ENCODE data around the gene SLC45A2.
"Not testable (repeated sequence)": the region's sequence is repeated elsewhere in the genome, so short reads cannot be mapped to it uniquely, and the experiment has no call there.

The SLC45A2 gene

DNA sequence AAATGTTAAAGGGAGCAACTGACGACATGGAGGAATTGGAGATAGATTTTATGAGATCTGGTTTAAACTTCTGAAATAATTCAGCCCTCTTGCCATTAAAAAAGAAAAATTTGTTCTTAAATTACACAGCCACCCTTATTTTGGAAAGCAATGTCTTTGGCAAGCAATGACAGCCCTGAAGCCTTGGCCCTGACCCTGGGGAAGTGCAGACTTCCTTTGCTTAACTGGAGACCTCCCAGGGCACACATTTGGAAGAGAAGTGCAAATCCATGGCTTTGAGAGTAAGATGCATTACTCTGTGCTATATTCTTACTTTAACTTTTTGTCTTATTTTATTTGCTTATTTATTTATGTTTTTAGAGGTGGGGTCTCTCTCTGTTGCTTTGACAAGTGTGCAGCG, 26.3 kb downstream of the SLC45A2 start:
- DNase-seq = no peak

DNA sequence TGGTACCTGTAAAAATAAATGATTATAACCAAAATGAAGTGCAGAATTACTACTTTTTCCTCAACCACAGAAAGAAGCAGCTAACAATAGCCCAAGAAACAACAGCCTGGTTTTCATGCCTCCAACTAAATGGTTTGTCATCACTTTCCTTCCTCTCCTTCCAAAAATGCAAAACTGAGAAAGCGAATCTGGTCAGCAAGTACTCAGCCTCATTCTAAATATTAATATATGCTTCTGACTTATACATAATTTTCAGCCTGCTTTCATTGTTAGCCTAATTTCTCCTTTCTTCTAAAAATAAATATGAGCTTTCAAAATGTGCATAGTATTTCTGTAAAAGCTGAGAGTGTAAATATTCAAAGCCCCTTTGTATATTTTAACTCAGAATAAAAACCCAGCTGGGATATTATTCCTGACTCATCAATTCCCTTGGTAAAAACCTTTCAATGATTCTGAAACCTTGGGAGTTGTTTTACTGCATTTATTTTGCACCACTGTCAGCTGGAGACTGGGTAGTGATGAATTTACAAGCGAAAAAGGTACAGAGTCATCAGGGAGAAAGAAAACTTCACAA, 26.8 kb downstream of the SLC45A2 start:
- DNase-seq = no peak

- not testable (repeated sequence) for DNase-seq
These were observed 32.3 kb downstream of the SLC45A2 start for GRCh38 chr5:33952175-33952574.

DNA sequence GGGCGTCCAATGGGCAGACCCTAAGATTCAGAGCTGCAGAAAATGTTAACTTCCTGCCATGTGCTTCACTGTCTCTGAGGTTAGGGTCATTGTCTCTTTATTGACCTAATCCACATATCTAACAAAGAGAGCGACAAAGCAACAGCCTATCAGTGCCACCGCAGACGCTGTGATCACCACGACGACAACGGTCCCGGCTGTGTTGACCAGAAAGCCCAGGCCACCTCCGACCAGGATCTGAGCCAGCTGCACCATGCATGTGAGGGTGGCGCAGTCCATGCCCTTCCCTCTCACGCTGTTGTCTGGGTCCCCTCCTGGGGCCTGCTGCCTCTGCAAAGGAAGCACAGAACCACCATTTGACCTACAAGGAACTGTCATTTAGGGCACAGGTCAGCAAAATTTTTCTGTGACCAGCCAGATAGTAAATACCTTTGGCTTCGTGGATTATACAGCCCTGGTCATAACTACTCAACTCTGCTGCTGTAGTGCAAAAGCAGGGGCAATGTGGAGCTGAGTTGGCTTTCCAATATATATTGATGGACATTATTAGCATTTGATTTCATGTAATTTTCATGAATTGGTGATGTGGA, 39.9 kb downstream of the SLC45A2 start:
- DNase-seq = no peak

DNA sequence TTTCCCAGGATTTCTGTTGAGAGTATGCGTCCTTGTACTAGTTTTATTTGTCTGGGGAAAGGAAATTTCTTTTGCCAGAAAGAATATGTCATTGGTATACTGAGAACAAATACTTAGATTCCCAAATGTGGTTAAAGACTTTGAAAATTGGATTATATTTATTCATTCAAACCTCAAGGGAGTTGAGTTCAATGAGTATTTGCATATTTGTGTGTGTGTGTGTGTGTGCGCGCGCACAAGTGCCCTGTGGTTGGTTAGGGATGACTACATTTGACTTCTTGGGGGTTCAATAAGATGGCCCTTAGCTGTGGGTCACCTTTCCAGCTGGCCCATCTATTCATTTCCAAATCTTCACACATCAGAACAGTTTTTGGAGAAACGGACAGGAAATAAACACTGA, 43.4 kb downstream of the SLC45A2 start:
- DNase-seq = no peak

GRCh38 chr5:33939556-33940262, 44.8 kb downstream of the SLC45A2 start:
- no peak for DNase-seq

DNA sequence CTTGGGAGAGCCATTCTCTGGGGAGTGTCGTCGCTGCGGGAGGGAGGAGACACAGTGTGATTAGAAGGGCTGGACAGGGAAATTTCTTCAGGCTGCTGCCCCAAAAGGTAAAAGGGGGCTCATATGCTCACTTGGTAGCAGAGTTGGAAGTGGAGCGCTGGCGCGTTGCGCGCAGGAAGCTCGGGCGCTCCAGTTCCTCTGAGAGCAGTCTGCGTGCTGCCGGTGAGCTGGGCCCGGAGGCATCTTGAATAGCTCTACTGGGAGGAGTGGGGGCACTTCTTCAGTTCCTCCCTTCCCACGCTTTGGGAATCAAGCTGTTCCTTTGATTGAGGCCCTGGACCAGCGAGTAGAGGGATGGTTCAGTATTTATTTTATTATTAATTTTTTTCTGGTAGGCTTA, 45.6 kb downstream of the SLC45A2 start:
- no peak for DNase-seq

DNA sequence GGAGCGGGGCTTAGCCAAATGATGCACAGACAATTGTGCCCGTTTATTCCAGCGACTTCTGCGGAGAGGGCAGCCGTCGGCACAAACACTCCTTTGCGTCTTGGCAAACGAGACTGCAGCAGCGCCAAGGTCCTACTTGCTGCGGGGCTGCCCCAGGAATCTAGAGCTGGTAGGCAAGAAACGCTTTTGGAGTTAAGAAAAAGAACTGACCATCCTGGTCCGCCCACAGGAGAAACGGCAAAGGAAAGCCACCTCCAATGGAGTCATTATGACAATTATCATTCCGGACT, 46.0 kb downstream of the SLC45A2 start:
- DNase-seq = no peak

- no peak for DNase-seq
These were observed 46.6 kb downstream of the SLC45A2 start for GRCh38 chr5:33937707-33938506.

- DNase-seq = no peak
These were observed 47.3 kb downstream of the SLC45A2 start for GRCh38 chr5:33937017-33937706.

GRCh38 chr5:33936381-33937016, 48.0 kb downstream of the SLC45A2 start, which contains the start of gene RXFP3:
Gene RXFP3 (plus strand): TSS chr5:33936386. CDS start chr5:33936741, 355 bp downstream.
- no peak for DNase-seq

DNA sequence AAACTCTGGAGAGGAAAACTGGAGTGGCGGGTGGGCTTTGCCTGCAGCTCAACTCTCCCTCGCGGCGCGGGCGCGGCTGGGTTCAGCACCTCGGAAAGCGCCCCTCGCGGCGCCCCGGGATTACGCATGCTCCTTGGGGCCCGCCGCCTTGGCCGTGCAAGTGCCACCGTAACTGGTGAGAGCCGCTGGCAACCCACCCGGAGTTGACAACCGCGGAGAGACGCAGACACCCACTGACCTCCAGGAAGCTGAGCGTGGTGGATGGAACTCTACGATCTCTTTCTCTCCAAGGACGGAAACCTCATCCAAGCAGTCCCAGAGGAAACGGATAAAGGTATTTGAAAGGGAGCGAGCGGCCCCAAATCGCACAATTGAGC, 48.5 kb downstream of the SLC45A2 start:
- DNase-seq = no peak

DNA sequence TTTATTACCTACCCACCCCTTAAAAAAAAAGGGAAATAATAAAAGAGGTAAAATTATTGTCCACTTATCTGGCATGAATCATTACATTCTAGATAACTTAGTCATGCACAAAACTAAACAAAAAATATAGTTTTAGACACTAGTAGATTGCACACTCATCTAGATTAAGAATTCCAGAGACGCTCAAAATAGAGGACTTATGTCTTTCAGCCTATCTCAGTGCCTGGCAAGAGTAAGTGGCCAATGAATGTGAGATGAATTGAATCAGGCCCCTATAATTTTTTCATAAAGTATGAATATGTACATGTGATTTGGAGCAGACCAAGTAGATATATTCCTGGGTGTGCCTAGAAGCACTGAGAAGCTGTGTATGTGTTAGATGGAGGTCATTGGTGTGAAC, 50.3 kb downstream of the SLC45A2 start:
- no peak for DNase-seq

- no peak for DNase-seq
These were observed 50.7 kb downstream of the SLC45A2 start for GRCh38 chr5:33933723-33934169.

- DNase-seq = no peak
These were observed 53.4 kb downstream of the SLC45A2 start for GRCh38 chr5:33931136-33931535.

DNA sequence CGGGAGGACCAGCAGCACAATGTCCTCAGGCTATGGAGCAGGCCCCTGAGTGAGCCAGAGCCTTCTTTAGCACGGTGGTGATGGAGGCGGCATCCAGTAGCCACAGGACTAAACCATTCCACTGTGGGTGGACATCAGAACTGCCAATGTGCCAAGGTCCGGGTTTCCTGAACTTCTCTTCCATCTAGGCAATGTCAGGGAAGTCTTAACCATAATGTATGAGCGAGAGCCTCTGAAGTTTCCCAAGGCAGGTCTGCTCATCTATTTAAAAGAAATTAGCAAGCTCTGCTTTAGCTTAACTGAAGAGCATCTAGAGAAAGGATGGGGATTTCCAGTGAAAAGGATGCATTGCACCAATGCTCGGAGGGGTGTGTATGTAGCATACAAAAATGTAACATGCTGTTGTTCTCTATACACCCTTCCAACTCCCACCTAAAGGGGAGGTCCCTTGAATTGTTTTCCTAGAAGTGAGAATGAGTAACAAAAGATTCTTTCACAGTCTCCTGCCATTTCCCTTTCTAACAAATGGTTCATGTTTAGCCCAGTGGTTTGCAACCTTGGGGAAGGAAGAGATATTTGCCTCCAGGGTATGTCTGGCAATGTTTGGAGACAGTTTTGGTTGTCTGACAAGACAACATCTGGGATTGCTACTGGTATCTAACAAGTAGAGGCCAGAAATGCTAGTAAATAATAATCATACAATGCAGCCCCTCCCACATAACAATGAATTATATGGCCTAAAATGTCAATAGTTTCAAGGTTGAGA, 54.4 kb downstream of the SLC45A2 start:
- DNase-seq = no peak

GRCh38 chr5:33928283-33928682, 56.2 kb downstream of the SLC45A2 start:
- DNase-seq = no peak

DNA sequence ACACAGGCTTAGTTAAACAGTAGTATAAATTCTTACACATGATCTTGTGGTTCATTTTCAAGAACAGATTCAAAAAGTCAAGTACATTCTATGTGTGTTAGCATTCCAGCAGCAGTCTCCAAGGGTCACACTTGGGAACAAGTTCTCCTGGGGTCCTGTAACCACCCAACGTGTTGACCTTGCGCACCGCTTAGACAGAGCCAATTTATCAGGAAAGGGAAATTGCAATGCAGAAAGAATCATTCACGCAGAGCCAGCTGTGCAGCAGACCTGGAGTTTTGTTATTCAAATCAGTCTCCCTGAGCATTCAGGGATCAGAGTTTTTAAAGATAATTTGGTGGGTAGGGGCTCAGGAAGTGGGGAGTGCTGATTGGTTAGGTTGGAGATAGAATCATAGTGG, 56.8 kb downstream of the SLC45A2 start:
- no peak for DNase-seq

GRCh38 chr5:33925278-33925677, 59.2 kb downstream of the SLC45A2 start:
- no peak for DNase-seq

- DNase-seq = no peak
These were observed 63.5 kb downstream of the SLC45A2 start for GRCh38 chr5:33921002-33921401.

DNA sequence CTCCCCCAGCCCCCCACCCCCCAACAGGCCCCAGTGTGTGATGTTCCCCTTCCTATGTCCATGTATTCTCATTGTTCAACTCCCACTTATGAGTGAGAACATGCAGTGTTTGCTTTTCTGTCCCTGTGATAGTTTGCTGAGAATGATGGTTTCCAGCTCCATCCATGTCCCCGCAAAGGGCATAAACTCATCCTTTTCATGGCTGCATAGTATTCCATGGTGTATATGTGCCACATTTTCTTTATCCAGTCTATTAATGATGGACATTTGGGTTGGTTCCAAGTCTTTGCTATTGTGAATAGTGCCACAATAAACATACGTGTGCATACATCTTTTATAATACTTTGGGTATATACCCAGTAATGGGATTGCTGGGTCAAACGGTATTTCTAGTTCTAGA, 69.6 kb downstream of the SLC45A2 start:
- DNase-seq = not testable (repeated sequence)

DNA sequence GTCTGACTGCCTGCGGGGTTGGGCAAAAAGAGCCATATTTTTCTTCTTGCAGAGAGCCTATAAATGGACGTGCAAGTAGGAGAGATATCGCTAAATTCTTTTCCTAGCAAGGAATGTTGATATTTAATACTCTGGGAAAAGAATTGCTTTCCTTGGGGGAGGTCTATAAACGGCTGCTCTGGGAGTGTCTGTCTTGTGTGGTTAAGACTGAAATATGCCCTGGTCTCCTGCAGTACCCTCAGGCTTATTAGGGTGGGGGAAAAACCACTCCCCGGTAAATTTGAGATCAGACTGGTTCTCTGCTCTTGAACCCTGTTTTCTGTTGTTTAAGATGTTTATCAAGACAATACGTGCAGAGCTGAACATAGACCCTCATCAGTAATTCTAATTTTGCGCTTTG, 78.2 kb downstream of the SLC45A2 start:
- not testable (repeated sequence) for DNase-seq
